Adipocyte (in vitro differentiated cells): ENCODE measurements around the gene DMD.
"Not testable (repeated sequence)": the region's sequence is repeated elsewhere in the genome, so short reads cannot be mapped to it uniquely, and the experiment has no call there.

ENCODE experiments used
- DNase-seq: peaks from one replicate; pipeline ENCODE4 v3.0.0-alpha.2; 2015; ENCODE audit warnings: low read depth
- H3K27me3 ChIP-seq: replicated peaks from 2 replicates; pipeline ENCODE4 v1.7.0; 2013; ENCODE audit warnings: mild to moderate bottlenecking, low read length, moderate library complexity; ENCODE audit not compliant: control insufficient read depth, insufficient read depth
- H3K36me3 ChIP-seq: 2 replicates; pipeline ENCODE4 v1.7.0; 2013; ENCODE audit warnings: low read length, mild to moderate bottlenecking, moderate library complexity; ENCODE audit not compliant: control insufficient read depth, insufficient read depth, severe bottlenecking
- H3K4me1 ChIP-seq: 2 replicates; pipeline ENCODE4 v1.7.0; 2013; ENCODE audit warnings: mild to moderate bottlenecking, low read length, moderate library complexity; ENCODE audit not compliant: control insufficient read depth, insufficient read depth
- H3K4me3 ChIP-seq: 2 replicates; pipeline ENCODE4 v1.7.0; 2013; ENCODE audit warnings: mild to moderate bottlenecking, low read length, moderate library complexity
- H3K9ac ChIP-seq: 2 replicates; pipeline ENCODE4 v1.7.0; 2013; ENCODE audit warnings: mild to moderate bottlenecking, low read length, moderate library complexity
- H3K9me3 ChIP-seq: 2 replicates; pipeline ENCODE4 v1.7.0; 2013; ENCODE audit warnings: mild to moderate bottlenecking, low read length, moderate library complexity; ENCODE audit not compliant: control insufficient read depth

Gene DMD

GRCh38 chrX:32268207-32268606, 943.1 kb downstream of the DMD start:
- Histone ChIP-seq H3K4me1 (no peaks in the 10 kb centered on the region), H3K4me3 (no peak overlapping the region), H3K9me3 (no peaks in the 10 kb centered on the region), H3K9ac (no peak overlapping the region), H3K36me3 (no peaks in the 10 kb centered on the region), H3K27me3 (no peaks in the 10 kb centered on the region)
- DNase-seq = no peak

GRCh38 chrX:32267796-32268195, 943.6 kb downstream of the DMD start:
- Histone ChIP-seq H3K9me3 (no peaks in the 10 kb centered on the region), H3K4me3 (no peak overlapping the region), H3K36me3 (no peaks in the 10 kb centered on the region), H3K9ac (no peak overlapping the region), H3K27me3 (no peaks in the 10 kb centered on the region), H3K4me1 (no peaks in the 10 kb centered on the region)
- DNase-seq = no peak

GRCh38 chrX:32246675-32247074, 964.7 kb downstream of the DMD start:
- not testable (repeated sequence) for H3K27me3 ChIP-seq, H3K9ac ChIP-seq, H3K4me1 ChIP-seq, H3K4me3 ChIP-seq, H3K36me3 ChIP-seq, H3K9me3 ChIP-seq, DNase-seq

GRCh38 chrX:32195611-32196010, 1015.7 kb downstream of the DMD start:
- Histone ChIP-seq H3K9me3 (no peaks in the 10 kb centered on the region), H3K27me3 (no peaks in the 10 kb centered on the region), H3K4me1 (no peaks in the 10 kb centered on the region), H3K4me3 (no peak overlapping the region), H3K36me3 (no peaks in the 10 kb centered on the region), H3K9ac (no peak overlapping the region)
- no peak for DNase-seq

- Histone ChIP-seq H3K4me1 (no peaks in the 10 kb centered on the region), H3K36me3 (no peaks in the 10 kb centered on the region), H3K9me3 (no peaks in the 10 kb centered on the region), H3K9ac (no peak overlapping the region), H3K27me3 (no peaks in the 10 kb centered on the region), H3K4me3 (no peak overlapping the region)
- no peak for DNase-seq
Observed at GRCh38 chrX:32191316-32191715, 1020.0 kb downstream of the DMD start.

- no peaks in the 10 kb centered on the region for H3K36me3 ChIP-seq
- no peaks in the 10 kb centered on the region for H3K4me1 ChIP-seq
- no peaks in the 10 kb centered on the region for H3K27me3 ChIP-seq
- DNase-seq = no peak
- no peak overlapping the region for H3K4me3 ChIP-seq
- H3K9me3 ChIP-seq = no peaks in the 10 kb centered on the region
- H3K9ac ChIP-seq = no peak overlapping the region
Observed at GRCh38 chrX:32185160-32185559, 1026.2 kb downstream of the DMD start.

GRCh38 chrX:32183066-32183465, 1028.3 kb downstream of the DMD start:
- DNase-seq = no peak
- no peaks in the 10 kb centered on the region for H3K27me3 ChIP-seq
- no peaks in the 10 kb centered on the region for H3K36me3 ChIP-seq
- H3K4me3 ChIP-seq = no peak overlapping the region
- no peaks in the 10 kb centered on the region for H3K4me1 ChIP-seq
- H3K9ac ChIP-seq = no peak overlapping the region
- no peaks in the 10 kb centered on the region for H3K9me3 ChIP-seq

- Histone ChIP-seq H3K4me1 (no peaks in the 10 kb centered on the region), H3K36me3 (no peaks in the 10 kb centered on the region), H3K27me3 (no peaks in the 10 kb centered on the region), H3K9me3 (peaks cover 3% of the 10 kb centered on the region), H3K9ac (no peak overlapping the region), H3K4me3 (no peak overlapping the region)
- DNase-seq = no peak
Observed at GRCh38 chrX:32176510-32176909, 1034.8 kb downstream of the DMD start.

- Histone ChIP-seq H3K27me3 (no peaks in the 10 kb centered on the region), H3K4me3 (no peak overlapping the region), H3K4me1 (no peaks in the 10 kb centered on the region), H3K9ac (no peak overlapping the region), H3K36me3 (no peaks in the 10 kb centered on the region), H3K9me3 (peaks cover under 1% of the 10 kb centered on the region)
- no peak for DNase-seq
Observed at GRCh38 chrX:32170481-32170880, 1040.9 kb downstream of the DMD start.

GRCh38 chrX:32155044-32155638, 1056.2 kb downstream of the DMD start:
- no peaks in the 10 kb centered on the region for H3K4me1 ChIP-seq
- H3K9me3 ChIP-seq = no peaks in the 10 kb centered on the region
- no peak overlapping the region for H3K4me3 ChIP-seq
- no peak for DNase-seq
- no peaks in the 10 kb centered on the region for H3K27me3 ChIP-seq
- no peak overlapping the region for H3K9ac ChIP-seq
- H3K36me3 ChIP-seq = no peaks in the 10 kb centered on the region

GRCh38 chrX:32153585-32153984, 1057.8 kb downstream of the DMD start:
- Histone ChIP-seq H3K4me3 (no peak overlapping the region), H3K36me3 (no peaks in the 10 kb centered on the region)
- no peak for DNase-seq

GRCh38 chrX:32150141-32150540, 1061.2 kb downstream of the DMD start:
- no peaks in the 10 kb centered on the region for H3K27me3 ChIP-seq
- no peak for DNase-seq
- H3K9ac ChIP-seq = no peak overlapping the region
- no peak overlapping the region for H3K4me3 ChIP-seq
- no peaks in the 10 kb centered on the region for H3K36me3 ChIP-seq
- H3K9me3 ChIP-seq = no peaks in the 10 kb centered on the region
- H3K4me1 ChIP-seq = no peaks in the 10 kb centered on the region

More at GRCh38 chrX:32153585-32153984, 1057.8 kb downstream of the DMD start:
- Histone ChIP-seq H3K9ac (no peak overlapping the region), H3K27me3 (no peaks in the 10 kb centered on the region), H3K4me1 (no peaks in the 10 kb centered on the region), H3K9me3 (no peaks in the 10 kb centered on the region)
